ENCODE measurements around the gene CLDN5. TPM values are rescaled to one million over a fixed set of nuclear protein-coding genes. Genes with fewer than 3 reads are reported as not detected.

Gene CLDN5
- total RNA-seq, 2 donors from 2014 or later = 0.20 to 0.66 TPM

DNA sequence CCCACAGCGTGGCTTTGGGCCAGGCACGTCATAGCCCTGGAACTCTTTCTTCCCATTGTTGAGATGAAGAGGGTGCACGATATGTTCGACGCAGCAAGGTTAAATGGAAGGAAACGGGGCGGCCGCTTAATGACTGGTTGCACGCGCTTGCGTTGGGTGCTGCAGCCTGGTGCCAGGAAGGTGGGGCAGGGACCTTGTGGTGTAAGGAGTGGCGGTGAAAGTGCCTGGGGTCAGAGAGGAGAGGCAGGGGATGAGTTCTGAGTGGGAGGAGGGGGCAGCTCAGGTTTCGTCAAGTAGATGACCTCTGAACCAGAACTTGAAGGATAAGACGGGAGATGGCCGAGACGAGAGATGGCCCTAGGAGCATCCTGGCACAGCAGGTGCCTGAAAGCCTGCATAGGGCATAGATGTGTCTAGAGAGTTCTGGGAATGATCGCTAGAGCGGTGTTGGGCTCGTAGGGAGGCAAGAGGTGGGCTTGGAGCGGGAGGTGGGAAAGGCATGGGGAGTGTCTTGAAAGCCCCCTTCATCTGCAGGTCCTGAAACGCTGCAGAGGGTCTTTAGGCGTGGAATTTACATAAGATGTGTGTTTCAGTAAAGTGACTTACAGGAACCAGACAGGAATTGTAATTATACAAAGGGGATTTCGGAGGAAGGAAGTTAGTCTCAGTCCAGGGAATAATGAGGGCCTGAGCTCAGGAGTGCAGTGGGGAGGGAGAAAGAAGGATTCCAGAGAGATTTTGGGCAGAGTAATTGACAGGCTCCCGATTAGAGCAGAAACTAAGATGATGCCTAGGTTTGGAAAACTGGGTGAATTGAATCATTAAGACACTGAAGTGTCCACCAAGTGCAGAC lies 43.2 kb upstream of the CLDN5 start:
- H3K27ac Mint-ChIP-seq = no peak overlapping the region
- no peaks in the 10 kb centered on the region for H3K4me1 Mint-ChIP-seq
- no peak overlapping the region for H3K9ac ChIP-seq (ENCODE audit: extremely low read depth, low read length, poor library complexity, severe bottlenecking)
- no peaks in the 10 kb centered on the region for H3K4me1 ChIP-seq (ENCODE audit: control insufficient read depth, insufficient read depth, low read length)
- DNase-seq = no peak
- H3K4me3 Mint-ChIP-seq = no peak overlapping the region
- H3K4me3 ChIP-seq (ENCODE audit: low read length) = no peak overlapping the region
- no peaks in the 10 kb centered on the region for H3K36me3 Mint-ChIP-seq (ENCODE audit: low read depth)
- peaks cover 2% of the 10 kb centered on the region for H3K9me3 Mint-ChIP-seq
- H3K27ac ChIP-seq (ENCODE audit: low read depth, low read length) = no peak overlapping the region
- WGBS, 2 experiments (ENCODE audit: insufficient coverage in 1 of 2, insufficient read length in 1 of 2) = 90 to 93% methylated on average over 13 to 24 of the region's 24 CpGs
- H3K36me3 ChIP-seq (ENCODE audit: control insufficient read depth, insufficient read depth, low read length) = no peaks in the 10 kb centered on the region
- TF ChIP-seq, protein P1, sequence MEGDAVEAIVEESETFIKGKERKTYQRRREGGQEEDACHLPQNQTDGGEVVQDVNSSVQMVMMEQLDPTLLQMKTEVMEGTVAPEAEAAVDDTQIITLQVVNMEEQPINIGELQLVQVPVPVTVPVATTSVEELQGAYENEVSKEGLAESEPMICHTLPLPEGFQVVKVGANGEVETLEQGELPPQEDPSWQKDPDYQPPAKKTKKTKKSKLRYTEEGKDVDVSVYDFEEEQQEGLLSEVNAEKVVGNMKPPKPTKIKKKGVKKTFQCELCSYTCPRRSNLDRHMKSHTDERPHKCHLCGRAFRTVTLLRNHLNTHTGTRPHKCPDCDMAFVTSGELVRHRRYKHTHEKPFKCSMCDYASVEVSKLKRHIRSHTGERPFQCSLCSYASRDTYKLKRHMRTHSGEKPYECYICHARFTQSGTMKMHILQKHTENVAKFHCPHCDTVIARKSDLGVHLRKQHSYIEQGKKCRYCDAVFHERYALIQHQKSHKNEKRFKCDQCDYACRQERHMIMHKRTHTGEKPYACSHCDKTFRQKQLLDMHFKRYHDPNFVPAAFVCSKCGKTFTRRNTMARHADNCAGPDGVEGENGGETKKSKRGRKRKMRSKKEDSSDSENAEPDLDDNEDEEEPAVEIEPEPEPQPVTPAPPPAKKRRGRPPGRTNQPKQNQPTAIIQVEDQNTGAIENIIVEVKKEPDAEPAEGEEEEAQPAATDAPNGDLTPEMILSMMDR (conservative IDR thresholded peaks at IDR 0.05) = no peak
- no peaks in the 10 kb centered on the region for H3K9me3 ChIP-seq (ENCODE audit: control insufficient read depth, low read length)
- no peaks in the 10 kb centered on the region for H3K27me3 ChIP-seq (ENCODE audit: control insufficient read depth, insufficient read depth, low read length, poor library complexity, severe bottlenecking)
- H3K27me3 Mint-ChIP-seq (ENCODE audit: insufficient read depth) = peaks cover 5% of the 10 kb centered on the region

DNA sequence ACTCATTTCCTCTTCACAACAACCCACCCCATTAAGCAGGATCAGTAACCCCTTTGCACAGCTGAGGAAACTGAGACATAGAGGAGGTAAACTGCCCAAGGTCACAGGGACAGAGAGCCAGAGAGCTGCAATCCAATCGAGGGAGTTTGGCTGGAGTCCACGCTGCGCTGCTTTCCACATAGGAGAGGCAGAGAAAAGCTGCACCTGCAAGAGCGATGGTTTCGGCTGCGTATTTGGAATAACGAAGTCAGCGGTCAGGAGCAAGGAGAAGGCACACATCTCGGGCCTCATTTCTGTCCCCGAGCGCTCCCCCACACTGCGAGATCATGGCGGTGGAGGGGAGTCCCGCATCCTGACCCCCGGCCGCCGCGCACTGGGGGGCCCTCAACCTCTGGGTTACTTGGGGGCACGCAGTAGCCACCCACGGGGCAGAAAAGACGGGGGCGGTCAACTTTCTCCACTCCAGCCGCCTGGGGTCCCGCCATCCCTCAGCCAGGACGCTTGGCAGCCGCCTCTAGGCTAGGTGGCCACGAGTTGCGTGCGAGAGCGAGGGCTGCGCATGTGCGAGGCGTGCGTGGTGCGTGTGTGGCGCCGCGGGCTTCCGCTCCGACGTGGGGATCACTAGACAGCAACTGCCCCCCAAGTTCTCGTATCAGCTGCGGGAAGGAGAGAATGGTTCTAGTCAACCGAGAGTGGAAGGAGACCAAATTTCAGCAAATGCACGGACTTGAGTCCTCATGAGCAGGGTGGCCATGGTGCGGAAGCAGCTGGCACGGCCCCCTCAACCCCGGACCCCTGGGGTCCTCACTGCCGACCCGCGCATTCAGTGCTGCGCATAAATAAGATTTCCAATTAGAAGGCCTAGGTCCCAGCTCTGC lies 42.3 kb upstream of the CLDN5 start:
- no peak overlapping the region for H3K4me3 ChIP-seq (ENCODE audit: low read length)
- no peak overlapping the region for H3K9ac ChIP-seq (ENCODE audit: extremely low read depth, low read length, poor library complexity, severe bottlenecking)
- Mint-ChIP-seq H3K27ac (no peak overlapping the region), H3K4me3 (no peak overlapping the region), H3K4me1 (no peaks in the 10 kb centered on the region), H3K27me3 (ENCODE audit: insufficient read depth) (peaks cover 5% of the 10 kb centered on the region), H3K36me3 (ENCODE audit: low read depth) (no peaks in the 10 kb centered on the region), H3K9me3 (peaks cover 2% of the 10 kb centered on the region)
- no peaks in the 10 kb centered on the region for H3K4me1 ChIP-seq (ENCODE audit: control insufficient read depth, insufficient read depth, low read length)
- TF ChIP-seq, protein P1 (conservative IDR thresholded peaks at IDR 0.05) = no peak
- no peak overlapping the region for H3K27ac ChIP-seq (ENCODE audit: low read depth, low read length)
- no peaks in the 10 kb centered on the region for H3K9me3 ChIP-seq (ENCODE audit: control insufficient read depth, low read length)
- H3K36me3 ChIP-seq (ENCODE audit: control insufficient read depth, insufficient read depth, low read length) = no peaks in the 10 kb centered on the region
- DNase-seq = no peak
- no peaks in the 10 kb centered on the region for H3K27me3 ChIP-seq (ENCODE audit: control insufficient read depth, insufficient read depth, low read length, poor library complexity, severe bottlenecking)
- WGBS, 2 experiments (ENCODE audit: insufficient coverage in 1 of 2, insufficient read length in 1 of 2) = 95 to 96% methylated on average over 47 to 52 of the region's 52 CpGs

DNA sequence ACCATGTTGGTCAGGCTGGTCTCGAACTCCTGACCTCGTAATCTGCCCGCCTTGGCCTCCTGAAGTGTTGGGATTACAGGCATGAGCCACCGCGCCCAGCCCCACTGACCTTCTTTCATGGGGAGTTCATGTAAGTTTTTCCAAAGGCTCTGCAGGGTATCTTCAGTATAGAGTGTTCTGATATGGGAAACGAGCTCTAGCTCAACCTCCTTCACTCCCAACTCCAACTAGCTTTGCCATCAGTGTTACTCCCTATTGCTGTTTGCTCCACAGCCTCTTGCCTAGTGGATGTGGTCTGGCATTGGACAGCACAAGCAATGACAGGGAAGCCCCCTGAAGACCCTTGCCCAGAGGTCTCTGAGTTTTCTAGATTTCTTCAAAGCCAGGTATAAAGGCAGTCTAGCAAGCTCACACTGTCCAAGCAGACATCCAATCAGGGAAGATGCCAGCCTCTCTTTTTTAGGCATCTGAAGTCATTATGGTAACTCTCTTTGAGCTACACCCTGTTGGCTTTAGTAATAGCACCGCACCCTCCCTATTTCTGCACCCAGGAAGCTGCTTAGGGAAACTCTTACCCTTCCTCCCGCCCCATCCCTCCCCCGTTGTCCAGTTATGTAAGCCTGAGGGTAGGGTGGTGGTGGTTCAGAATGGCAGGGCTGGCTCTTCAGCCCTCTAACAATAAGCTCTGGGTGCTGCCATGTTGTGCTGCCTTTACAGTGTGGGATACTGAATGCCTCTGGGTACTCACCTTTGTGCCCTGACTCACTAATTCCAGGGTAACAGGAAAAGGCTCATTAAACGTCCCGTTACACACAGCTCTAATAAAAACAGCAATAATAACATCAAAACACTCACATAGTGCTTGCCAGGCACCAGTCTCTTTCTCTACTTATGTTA lies 41.4 kb upstream of the CLDN5 start:
- H3K27ac Mint-ChIP-seq = no peak overlapping the region
- TF ChIP-seq, protein P1 (conservative IDR thresholded peaks at IDR 0.05) = no peak
- H3K36me3 Mint-ChIP-seq (ENCODE audit: low read depth) = no peaks in the 10 kb centered on the region
- Histone ChIP-seq H3K9me3 (ENCODE audit: control insufficient read depth, low read length) (no peaks in the 10 kb centered on the region), H3K36me3 (ENCODE audit: control insufficient read depth, insufficient read depth, low read length) (no peaks in the 10 kb centered on the region), H3K27ac (ENCODE audit: low read depth, low read length) (no peak overlapping the region), H3K4me3 (ENCODE audit: low read length) (no peak overlapping the region), H3K27me3 (ENCODE audit: control insufficient read depth, insufficient read depth, low read length, poor library complexity, severe bottlenecking) (no peaks in the 10 kb centered on the region), H3K4me1 (ENCODE audit: control insufficient read depth, insufficient read depth, low read length) (no peaks in the 10 kb centered on the region), H3K9ac (ENCODE audit: extremely low read depth, low read length, poor library complexity, severe bottlenecking) (no peak overlapping the region)
- DNase-seq = no peak
- H3K27me3 Mint-ChIP-seq (ENCODE audit: insufficient read depth) = peaks cover 5% of the 10 kb centered on the region
- no peaks in the 10 kb centered on the region for H3K4me1 Mint-ChIP-seq
- H3K9me3 Mint-ChIP-seq = peaks cover 2% of the 10 kb centered on the region
- H3K4me3 Mint-ChIP-seq = no peak overlapping the region
- WGBS, 2 experiments (ENCODE audit: insufficient coverage in 1 of 2, insufficient read length in 1 of 2) = 88 to 96% methylated on average over 6 to 11 of the region's 11 CpGs

Measured in endodermal cell (in vitro differentiated cells).